Raji (cell line): ENCODE data around the gene LYZL4.

Source experiments
- POLR2A ChIP-seq: IDR thresholded peaks from 2 replicates; pipeline ENCODE4 v1.6.1; 2011; ENCODE audit warnings: low read depth, low read length, control low read depth; ENCODE audit not compliant: insufficient read depth

LYZL4 gene, protein sequence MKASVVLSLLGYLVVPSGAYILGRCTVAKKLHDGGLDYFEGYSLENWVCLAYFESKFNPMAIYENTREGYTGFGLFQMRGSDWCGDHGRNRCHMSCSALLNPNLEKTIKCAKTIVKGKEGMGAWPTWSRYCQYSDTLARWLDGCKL

DNA sequence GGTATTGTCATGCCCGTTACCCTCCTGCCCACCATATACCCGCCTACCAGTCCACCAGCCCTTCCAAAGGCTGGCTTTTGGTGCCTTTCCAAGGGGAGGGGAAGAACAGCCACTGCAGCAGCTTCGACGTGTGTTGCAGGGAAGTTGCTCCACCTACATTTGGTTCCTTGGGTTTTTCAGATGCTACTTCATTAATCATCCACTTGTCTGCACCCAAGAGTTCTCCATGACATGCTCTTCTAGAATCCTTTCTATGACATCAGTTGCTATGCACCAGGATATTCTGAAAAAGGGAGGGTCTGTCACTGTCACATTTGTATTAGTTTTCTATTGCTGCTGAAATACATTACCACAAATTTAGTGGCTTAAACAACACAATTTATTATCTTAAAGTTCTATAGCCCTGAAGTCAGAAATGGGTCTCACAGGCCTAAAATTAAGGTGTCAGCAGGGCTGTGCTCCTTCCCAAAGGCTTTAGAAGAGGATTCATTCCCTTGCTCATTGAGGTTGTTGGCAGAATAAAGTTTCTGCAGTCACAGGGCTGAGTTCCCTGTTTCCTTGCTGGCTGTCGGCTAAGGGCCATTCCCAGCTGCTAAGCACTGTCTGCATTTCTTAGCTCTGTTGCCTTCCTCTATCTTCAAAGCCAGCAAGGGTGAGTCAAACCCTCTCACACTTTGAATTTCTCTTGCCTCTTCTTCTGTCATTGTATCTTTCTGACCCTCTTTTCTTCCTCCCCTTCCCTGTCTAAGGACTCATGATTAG is at the start of gene LYZL4:
Gene LYZL4 (minus strand): TSS at position 241 of the 762 bp plus-strand sequence. CDS start 3,359 bp downstream, outside the sequence.
- no peak for TF ChIP-seq POLR2A

DNA sequence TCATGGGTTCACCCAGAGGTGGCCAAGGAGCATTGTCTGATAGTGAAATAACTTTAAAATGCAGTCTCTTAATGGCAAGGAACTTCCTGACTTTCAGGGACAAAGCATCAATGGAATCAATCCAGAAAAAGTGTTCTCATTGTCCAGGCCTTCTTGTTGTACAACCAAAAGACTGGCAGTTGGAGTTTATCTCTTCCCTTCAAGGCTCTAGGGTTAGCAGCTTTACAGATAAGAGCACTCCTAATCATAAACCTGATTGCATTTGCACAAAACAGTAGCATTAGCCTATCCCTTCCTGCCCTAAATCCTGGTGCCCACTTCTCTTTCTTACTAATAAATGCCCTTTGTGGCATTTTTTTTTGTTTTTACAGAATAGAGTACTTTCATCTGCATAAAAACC is 48.7 kb upstream of the LYZL4 start:
- TF ChIP-seq POLR2A: no peak

DNA sequence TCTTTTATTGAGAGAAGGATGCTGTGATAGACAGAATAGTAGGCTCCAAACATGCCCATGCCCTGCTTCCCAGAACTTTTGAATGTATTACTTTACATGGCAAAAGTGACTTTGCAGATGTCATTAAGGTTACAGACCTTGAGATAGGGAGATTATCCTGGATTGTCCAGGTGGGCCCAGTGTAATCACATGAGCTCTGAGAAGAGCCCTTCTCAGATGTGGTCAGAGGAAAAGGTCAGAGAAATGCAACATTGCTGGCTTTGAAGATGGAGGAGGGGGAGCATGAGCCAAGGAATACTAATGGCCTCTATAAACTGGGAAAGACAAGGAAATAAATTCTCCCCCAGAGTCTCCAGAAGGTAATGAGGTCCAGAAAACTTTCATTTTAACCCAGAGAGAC is 45.8 kb upstream of the LYZL4 start:
- no peak for TF ChIP-seq POLR2A

- TF ChIP-seq POLR2A: no peak
Measured at GRCh38 chr3:42451546-42452230, 41.3 kb upstream of the LYZL4 start.

GRCh38 chr3:42451116-42451515 is 40.7 kb upstream of the LYZL4 start:
- no peak for TF ChIP-seq POLR2A

DNA sequence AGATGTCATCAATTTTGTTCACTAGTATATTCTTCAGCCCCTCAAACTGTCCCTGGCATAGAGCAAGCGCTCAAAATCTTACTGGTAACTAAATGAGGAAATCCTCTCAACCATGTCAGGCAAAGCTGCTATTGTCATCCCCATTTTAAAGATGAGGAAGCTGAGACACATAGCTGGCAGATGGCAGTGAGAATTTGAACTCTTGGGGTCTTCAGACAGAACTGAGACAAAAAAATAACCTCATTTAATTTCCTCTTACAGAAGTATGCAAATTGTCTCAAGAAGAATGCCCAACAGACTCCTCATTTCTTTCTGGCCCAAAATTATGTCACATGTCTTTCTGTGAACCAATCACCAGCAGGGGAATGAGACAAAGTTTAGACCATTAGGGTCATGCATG is 40.2 kb upstream of the LYZL4 start:
- TF ChIP-seq POLR2A: no peak

DNA sequence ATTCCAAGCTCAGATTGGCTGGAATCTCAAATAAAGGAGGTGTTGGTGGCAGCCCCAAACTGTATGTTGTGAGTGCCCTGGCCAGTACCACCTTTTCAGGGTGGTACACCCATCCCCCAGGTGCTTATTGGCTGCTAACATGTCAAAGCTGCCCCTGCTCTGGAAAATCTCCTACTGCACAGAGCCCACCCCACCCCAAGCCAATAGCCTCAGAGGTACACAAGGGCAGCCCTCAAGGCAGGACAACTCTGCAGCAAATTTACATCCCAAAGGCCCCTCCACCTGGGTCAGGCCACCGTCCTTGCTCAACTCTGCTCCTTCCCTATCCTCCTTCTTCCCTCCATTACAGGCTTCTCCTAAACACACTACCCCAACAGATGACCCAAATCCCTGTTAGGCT is 37.1 kb upstream of the LYZL4 start:
- TF ChIP-seq POLR2A: no peak

- TF ChIP-seq POLR2A: no peak
Measured at GRCh38 chr3:42446111-42447050, 36.0 kb upstream of the LYZL4 start.

DNA sequence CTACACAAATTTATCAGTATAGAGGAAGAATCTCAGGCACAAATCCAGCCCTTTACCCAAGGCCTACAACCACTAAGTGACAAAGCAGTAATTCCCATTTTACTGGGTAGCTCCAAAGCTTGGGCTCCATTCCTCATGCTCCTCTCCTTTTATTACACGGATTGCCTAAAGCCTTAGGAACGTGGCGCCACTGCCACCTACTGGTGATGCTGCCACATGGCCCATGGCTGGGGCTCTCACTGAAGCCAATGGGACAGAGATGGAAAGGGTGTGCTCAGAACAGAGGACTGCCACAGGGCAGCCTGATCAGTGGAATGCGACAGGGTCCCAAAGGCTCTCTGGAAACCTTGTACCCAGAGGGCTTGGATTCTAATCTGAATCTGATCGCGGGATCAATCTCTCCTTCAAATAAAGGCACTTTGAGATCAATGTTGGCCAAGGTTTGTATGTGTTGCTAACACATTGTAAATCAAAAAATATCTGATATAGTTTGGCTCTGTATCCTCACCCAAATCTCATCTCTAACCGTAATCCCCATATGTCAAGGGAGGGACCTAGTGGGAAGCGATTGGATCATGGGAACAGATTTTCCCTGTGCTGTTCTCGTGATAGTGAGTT is 33.5 kb upstream of the LYZL4 start:
- TF ChIP-seq POLR2A: no peak

GRCh38 chr3:42443292-42443691 is 32.9 kb upstream of the LYZL4 start:
- no peak for TF ChIP-seq POLR2A

GRCh38 chr3:42442640-42443039 is 32.2 kb upstream of the LYZL4 start:
- no peak for TF ChIP-seq POLR2A

DNA sequence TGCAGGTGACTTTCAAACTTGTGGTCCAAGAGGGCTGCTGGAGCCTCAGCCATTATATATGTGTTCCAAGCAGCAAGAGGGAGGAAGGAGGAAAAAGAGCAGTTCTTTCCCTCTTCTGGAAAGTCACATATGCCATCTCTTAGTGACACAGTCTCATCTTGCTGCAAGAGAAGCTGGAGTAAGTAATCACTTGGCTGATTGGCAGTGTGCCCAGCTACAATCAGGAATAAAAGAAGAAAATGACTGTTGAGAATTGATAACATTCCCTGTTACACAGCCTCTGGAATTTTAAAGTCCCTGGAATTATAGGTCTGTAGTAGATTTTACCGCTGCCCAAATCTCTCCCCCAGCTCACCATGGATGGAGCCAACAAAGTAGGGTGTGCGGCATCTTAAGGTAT is 31.4 kb upstream of the LYZL4 start:
- no peak for TF ChIP-seq POLR2A

DNA sequence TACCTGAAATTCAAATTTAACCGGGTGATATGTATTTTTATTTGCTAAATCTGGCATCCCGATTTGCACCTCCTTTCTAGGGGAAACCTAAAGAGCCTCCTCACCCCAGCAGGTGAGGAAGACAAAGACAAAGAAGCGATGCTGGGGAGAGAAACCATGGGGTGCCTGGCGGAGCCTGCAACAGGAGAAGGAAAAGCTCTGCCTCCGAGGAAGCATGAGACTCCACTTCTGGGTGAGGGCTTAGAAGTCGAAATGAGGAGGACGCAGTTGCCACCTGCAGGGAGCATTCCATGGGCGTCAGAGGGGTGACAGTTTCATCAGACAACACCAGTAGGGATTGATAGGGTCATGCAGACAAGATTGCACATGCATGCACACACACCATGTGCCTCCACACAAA is 30.5 kb upstream of the LYZL4 start:
- no peak for TF ChIP-seq POLR2A

- TF ChIP-seq POLR2A: no peak
Measured at GRCh38 chr3:42439261-42440115, 29.1 kb upstream of the LYZL4 start.
